Stimulated activated CD8-positive, alpha-beta memory T cell treated with anti-CD3 and anti-CD28 coated beads, Interleukin-15, amount 100 ng/mL, for 48 hours (primary cell): ENCODE measurements around the gene TGFBR3.

Experiments used
- DNase-seq, 2 donors: peaks; one replicate each; pipeline ENCODE4 v3.0.0-alpha.2; 2020; ENCODE audit warnings: low read depth in 2 of 2

TGFBR3 gene

DNA sequence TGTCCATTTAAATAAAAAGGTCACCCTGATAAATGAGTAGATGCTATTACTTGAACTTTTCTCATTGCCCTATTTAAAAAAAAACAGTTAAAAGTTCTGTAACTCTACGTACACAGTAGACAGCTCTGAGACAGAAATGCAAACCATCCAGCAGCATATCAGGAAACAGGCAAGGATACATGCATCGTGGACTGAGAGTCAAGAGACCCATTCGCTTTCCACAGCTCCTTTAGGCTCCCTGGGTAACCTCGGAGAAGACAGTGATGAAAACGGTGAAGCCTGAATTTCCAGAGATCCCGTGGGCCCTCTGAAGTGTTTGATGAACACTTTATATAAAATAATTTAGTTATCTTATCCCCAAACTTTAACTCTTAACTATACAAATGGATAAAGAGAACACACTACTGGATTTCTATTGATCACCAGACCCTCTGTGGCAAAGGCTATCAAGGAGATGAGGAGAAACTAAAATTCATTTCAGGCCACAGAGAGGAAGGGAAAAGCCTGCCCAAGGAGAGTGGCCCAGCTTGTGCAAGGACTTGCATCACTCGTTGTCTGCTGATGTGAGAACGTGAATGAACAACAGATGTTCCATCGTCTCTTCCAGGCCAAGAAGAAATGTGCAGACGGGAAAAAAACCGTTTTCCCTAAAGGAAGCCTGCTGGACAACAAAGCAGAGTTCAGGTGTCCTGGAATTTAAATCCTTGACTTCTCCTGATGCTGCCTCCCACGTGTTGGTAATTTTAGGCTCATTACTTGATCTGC lies 131.0 kb downstream of the TGFBR3 start:
- no peak for DNase-seq

GRCh38 chr1:91754348-91754747 lies 131.6 kb downstream of the TGFBR3 start:
- peak in 1 of 2 donors; percentile 58 for DNase-seq

DNA sequence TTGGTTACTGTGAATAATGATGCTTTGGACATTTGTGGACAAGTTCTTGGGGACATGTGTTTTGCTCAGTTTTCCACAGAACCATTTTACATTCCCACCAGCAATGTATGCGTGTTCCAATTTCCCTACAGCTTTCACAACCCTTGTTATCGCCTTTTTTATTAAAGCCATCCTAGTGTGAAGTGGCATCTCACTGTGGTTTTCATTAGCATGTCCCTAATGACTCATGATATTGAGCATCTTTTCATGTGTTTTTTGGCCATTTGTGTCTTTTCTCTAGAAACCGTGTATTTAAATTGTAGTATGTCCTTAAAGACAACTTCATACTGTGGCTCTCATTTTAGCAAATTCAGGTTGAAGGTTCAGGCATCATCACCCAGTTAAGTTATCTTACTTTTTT lies 132.1 kb downstream of the TGFBR3 start:
- DNase-seq, result no peak

- DNase-seq, result no peak
Observed at GRCh38 chr1:91752324-91752723, 133.6 kb downstream of the TGFBR3 start.

GRCh38 chr1:91751275-91751674 lies 134.7 kb downstream of the TGFBR3 start:
- DNase-seq, result no peak

- no peak for DNase-seq
Observed at GRCh38 chr1:91750398-91750996, 135.5 kb downstream of the TGFBR3 start.

DNA sequence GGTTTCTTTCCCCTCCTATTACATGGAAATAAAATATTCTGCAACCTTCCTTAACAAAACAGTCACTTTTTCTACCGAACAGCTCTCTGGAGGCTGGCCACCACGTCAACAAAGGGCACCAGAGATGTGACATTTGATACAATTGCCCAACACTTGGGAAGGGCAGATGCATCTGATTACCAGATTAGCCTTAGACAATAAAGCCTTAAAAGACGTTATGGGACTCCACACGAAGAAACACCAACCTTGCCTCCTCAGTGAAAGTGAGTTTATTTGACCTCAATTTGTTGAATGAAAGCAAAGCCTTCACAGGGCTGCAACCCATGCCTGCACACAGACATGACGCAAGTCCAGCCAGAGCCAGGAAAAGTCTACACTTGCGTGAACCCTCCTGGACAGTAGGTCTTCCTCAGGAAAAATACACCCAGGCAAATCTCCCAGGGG lies 136.1 kb downstream of the TGFBR3 start:
- DNase-seq, result no peak

DNA sequence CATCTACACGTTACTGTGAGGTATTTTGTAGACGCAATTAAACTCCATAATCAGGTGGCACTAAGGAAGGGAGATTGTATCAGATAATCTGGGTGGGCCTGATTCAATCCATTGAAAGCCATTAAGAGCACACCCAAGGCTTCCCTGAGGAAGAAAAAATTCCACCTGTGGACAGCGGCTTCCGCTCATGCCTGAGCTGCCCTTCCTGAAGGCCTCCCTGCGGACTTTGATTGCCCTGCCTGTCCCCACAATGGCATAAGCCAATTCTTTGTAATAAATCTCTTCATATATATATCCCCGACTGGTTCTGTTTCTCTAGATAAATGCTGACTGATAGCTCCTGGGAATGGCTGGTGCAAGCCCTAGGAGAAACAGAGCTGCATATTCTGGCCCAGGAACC lies 138.3 kb downstream of the TGFBR3 start:
- DNase-seq, result no peak

DNA sequence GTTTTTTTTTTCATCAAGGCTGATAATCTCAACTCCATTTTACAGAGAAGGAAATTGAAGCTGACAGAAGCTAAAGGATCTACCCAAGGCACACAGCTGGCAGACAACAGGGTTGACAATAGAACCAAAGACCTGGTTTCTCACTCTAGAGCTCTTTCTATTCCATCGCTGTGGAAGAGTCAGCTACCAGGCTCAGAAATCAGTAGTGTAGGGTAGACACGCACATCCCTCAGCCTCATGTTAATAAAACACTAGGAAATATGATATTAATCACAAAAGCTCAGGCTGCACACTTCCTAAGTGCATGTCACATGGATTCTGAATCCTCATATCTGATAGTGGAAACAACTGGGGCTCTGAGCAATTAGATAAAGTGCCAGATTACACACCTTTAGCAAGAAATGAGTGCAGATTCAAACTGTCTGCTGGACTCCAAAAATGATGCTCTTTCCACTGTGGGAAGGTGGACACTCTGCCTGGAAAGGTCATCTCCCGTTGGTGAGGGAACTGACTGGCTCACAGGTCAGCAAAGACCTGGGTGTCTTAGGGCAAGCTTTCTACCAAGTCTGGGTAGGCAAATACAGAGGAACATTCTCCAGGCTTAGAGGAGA lies 139.1 kb downstream of the TGFBR3 start:
- DNase-seq, result no peak

DNA sequence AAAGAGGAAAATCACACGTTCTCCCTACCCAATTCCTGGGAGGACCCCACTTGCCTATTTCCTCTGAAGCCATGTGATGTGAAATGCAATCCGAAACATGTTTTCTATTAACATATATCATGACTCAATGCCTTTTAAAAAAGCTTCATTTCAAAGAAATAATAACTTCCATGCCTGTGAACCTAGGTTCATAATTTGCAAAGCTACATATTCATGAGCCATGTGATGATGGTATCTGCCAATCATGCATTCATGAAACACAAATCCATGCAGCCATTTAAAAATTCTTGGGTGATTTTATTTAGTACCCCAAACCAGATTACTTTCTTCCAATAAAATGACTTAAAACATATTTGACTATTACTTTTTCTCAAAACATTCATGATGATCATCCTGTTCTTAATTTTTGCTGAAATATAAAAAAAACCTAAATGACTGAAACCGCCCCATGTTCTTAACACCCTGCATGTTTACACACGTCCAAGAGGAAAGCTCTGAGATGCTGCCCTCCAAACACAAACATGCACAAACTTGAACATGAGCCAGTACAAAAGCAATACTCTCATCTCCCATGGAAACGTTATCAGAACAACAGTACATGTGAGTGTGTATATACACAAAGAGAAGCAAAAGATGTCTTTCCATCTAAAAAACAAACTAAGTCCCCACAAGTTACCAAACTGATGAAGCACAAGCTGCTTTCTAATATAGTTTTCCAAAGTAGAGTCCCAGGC lies 140.1 kb downstream of the TGFBR3 start:
- DNase-seq, result no peak

DNA sequence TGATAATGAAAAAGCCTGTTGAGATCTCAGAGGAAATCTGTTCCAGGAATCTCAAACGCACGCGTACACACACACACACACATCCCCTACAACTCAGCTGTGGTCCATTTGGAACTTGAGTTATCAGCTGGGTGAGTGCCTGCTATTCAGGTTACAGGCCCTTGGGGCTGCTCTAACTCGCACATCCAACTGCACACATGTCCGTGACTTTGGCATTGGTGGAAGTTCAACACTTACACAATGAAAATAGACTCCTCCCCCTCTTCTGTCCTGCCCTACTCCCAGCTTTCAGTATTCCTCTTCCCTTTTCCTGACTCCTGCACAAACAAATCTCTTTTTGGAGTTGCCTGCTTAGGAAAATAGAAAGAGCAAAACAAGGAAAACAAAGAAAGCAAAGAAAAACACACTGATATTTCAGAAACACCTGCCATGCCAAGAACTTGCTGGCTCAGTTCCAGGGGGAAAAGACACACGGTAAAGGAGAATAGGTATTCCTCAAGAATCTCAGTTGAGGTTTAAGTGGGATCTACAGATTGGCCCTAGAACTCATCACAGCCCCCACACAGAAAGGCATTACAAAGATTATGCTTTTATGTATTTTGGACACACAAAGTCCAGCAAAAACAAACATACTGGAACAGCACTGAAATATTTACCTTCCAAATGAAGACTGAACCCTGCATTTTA lies 140.9 kb downstream of the TGFBR3 start:
- DNase-seq, result no peak

GRCh38 chr1:91742848-91743292 lies 143.1 kb downstream of the TGFBR3 start:
- no peak for DNase-seq

GRCh38 chr1:91741906-91742305 lies 144.0 kb downstream of the TGFBR3 start:
- no peak for DNase-seq

- DNase-seq, result no peak
Observed at GRCh38 chr1:91741301-91741700, 144.7 kb downstream of the TGFBR3 start.

DNA sequence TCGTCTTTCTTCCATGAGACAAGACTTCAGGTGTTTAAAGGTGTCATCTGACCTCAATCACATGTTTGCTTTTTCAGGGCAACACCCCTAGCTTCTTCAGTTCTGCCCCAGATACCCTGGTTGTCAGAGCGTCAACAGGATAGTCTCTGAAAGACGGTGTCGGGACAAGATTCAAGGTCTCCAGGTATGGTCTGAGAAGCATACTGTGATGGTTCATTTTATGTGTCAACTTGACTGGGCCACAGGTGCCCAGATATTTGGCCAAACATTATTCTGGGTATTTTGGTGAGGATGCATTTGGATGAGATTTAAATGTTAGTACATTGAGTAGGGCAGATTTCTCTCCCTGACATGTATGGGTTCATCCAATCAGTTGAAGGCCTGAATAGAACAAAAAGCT lies 148.3 kb downstream of the TGFBR3 start:
- DNase-seq, result no peak

DNA sequence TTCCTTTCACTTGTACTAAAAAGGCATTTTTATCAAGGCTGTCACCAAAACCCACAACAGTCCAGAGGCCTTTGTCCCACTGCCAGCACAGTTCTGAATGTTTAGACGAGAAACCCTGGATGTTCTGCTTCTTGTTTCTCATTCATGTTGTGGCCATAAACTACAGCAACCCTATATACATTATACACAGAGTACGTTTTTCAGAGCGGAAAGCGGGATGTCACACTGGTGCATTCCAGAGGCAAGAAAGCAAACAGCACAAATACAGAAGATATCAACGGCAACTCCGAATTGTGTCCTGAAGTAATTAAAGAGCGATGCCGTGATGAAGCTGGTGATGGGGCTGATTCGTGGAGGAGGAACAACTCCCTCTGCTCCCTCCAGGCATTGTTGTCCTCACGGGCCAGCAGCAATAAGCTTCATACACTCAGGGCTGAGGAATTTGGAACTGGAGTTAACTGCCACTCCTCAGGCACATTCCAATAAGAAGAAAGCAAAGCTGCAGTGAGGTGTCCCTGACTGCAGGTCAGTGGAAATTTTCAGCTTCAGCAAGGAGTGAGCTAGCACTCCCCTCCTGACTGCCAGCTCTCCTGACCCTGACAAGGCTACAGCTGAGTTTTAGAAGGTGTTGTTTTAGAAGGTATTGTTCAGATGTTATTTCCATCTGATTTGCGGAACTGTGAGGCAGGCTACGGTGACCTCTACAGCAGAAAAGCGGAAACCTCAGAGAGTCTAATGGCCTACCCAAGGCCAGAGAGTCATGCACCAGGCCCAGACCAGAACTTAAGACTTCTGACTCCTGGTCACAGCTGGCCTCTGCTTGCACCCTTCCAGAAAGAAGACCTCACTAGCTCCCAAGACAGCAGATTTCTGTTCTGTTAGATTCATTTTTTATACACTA lies 149.0 kb downstream of the TGFBR3 start:
- DNase-seq, result no peak

- no peak for DNase-seq
Observed at GRCh38 chr1:91736146-91736714, 149.7 kb downstream of the TGFBR3 start.

GRCh38 chr1:91735266-91735845 lies 150.6 kb downstream of the TGFBR3 start:
- no peak for DNase-seq

DNA sequence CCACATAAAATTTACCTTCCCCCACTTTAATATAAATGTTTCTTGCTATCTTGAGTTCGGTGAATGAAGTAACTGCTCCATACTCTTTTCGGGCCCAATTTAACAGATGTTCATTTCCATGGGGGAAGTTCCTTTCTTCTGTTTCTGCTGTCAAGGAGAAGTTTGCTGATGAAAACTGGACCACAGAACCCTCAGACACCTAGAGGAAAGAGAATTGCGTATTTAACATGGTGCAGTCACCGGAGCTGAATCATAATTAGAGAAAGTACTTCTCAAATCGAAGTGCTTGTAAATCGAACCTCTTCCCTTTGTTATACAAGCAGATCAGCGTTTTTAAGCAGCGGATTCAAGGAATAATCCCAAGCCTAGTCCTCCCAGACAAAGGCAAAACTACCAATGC lies 151.2 kb downstream of the TGFBR3 start:
- no peak for DNase-seq

- DNase-seq, result no peak
Observed at GRCh38 chr1:91733108-91733710, 152.7 kb downstream of the TGFBR3 start.
